HCEC 1CT (cell line): ENCODE results near the gene TMEM19.

ENCODE experiments used
- DNase-seq: peaks from one replicate; pipeline ENCODE4 v3.0.0-alpha.2; 2017

The TMEM19 gene

GRCh38 chr12:71685914-71686657 lies at the start of gene TMEM19:
TMEM19 (plus strand) TSS chr12:71686082; CDS start chr12:71686681, 599 bp downstream.
- DNase-seq = peak; percentile 94

- peak; percentile 70 for DNase-seq
Observed at GRCh38 chr12:71636704-71637115, 49.2 kb upstream of the TMEM19 start.

GRCh38 chr12:71638499-71638898 lies 47.4 kb upstream of the TMEM19 start:
- DNase-seq = no peak

- DNase-seq = peak; percentile 9
Observed at GRCh38 chr12:71639341-71639760, 46.5 kb upstream of the TMEM19 start.

GRCh38 chr12:71640316-71640715 lies 45.6 kb upstream of the TMEM19 start:
- DNase-seq = no peak

GRCh38 chr12:71641390-71641789 lies 44.5 kb upstream of the TMEM19 start:
- DNase-seq = no peak

- DNase-seq = no peak
Observed at GRCh38 chr12:71642264-71642663, 43.6 kb upstream of the TMEM19 start.

- DNase-seq = no peak
Observed at GRCh38 chr12:71645268-71645667, 40.6 kb upstream of the TMEM19 start.

- DNase-seq = no peak
Observed at GRCh38 chr12:71646512-71646911, 39.4 kb upstream of the TMEM19 start.

- DNase-seq = no peak
Observed at GRCh38 chr12:71648537-71648936, 37.3 kb upstream of the TMEM19 start.

GRCh38 chr12:71649401-71649800 lies 36.5 kb upstream of the TMEM19 start:
- DNase-seq = no peak

- DNase-seq = no peak
Observed at GRCh38 chr12:71652656-71653055, 33.2 kb upstream of the TMEM19 start.

- no peak for DNase-seq
Observed at GRCh38 chr12:71653137-71653536, 32.7 kb upstream of the TMEM19 start.

- no peak for DNase-seq
Observed at GRCh38 chr12:71654200-71654599, 31.7 kb upstream of the TMEM19 start.

GRCh38 chr12:71655495-71655894 lies 30.4 kb upstream of the TMEM19 start:
- no peak for DNase-seq

GRCh38 chr12:71655907-71656306 lies 30.0 kb upstream of the TMEM19 start:
- no peak for DNase-seq

- no peak for DNase-seq
Observed at GRCh38 chr12:71656740-71657139, 29.1 kb upstream of the TMEM19 start.

- peak; percentile 38 for DNase-seq
Observed at GRCh38 chr12:71661977-71662530, 23.8 kb upstream of the TMEM19 start.

GRCh38 chr12:71662849-71663560 lies 22.9 kb upstream of the TMEM19 start:
- peak; percentile 68 for DNase-seq

GRCh38 chr12:71663561-71664410 lies 22.1 kb upstream of the TMEM19 start, which contains the start of the genes THAP2 and ZFC3H1:
THAP2 (plus strand) TSS chr12:71664301; CDS start chr12:71664510, 209 bp downstream.
ZFC3H1 (minus strand) TSS chr12:71663848; CDS start chr12:71663610, 238 bp downstream.
- peak; percentile 100 for DNase-seq

- DNase-seq = peak; percentile 10
Observed at GRCh38 chr12:71664411-71665089, 21.3 kb upstream of the TMEM19 start.

- no peak for DNase-seq
Observed at GRCh38 chr12:71665090-71665463, 20.8 kb upstream of the TMEM19 start.
